GM12878 (cell line): ENCODE data around the gene LMX1B. TPM values are rescaled to one million over a fixed set of nuclear protein-coding genes. Genes with fewer than 3 reads are reported as not detected.

Source experiments
- ATAC-seq: fragments of 200-7000 bp; cut with Tn5 transposase; 3 replicates; pipeline ENCODE4 v1.9.1; 2020; ENCODE audit warnings: mild to moderate bottlenecking, moderate library complexity
- BruUV-seq: library from RNA; stranded (reverse); fragments of 400-500 nt; replicated peaks from 2 replicates; lab custom pipeline; 2021; lab: Mats Ljungman, UMichigan
- CTCF ChIA-PET: fragments of 300-600 bp; sonication (Branson Sonifier 250); formaldehyde crosslinking; extraction: SDS; loops from one replicate; lab custom pipeline; 2021; ENCODE audit warnings: inconsistent platforms; lab: Yijun Ruan, JAX
- POLR2A ChIA-PET: fragments of 350-600 bp; formaldehyde crosslinking; extraction: SDS; loops from one replicate; lab custom pipeline; 2021; ENCODE audit warnings: inconsistent platforms; lab: Charles Lee
- RAD21 ChIA-PET: fragments of 300-600 bp; sonication (Branson Sonifier 250); formaldehyde crosslinking; loops from one replicate; lab custom pipeline; 2023; ENCODE audit warnings: antibody characterized with exemption; ENCODE audit not compliant: unreplicated experiment; lab: Charles Lee
- SMC1A ChIA-PET: fragments of 300-600 bp; sonication (Branson Sonifier 250); formaldehyde crosslinking; loops from one replicate; lab custom pipeline; 2023; ENCODE audit not compliant: unreplicated experiment, uncharacterized antibody; lab: Charles Lee
- DNase-seq: peaks from one replicate; pipeline ENCODE4 v3.0.0-alpha.2; 2011; ENCODE audit warnings: low read depth, low spot score
- FAIRE-seq: peaks from 3 replicates; lab custom pipeline; 2011; peaks lifted over from hg19 to GRCh38; lab: Jason Lieb, UNC
- H2AFZ ChIP-seq: 2 replicates; pipeline ENCODE4 v1.6.0; 2011; ENCODE audit warnings: low read depth, low read length, control low read depth; ENCODE audit not compliant: control insufficient read depth
- H3K27ac ChIP-seq: 2 replicates; pipeline ENCODE4 v1.5.1; 2011; ENCODE audit warnings: control low read depth; ENCODE audit not compliant: control insufficient read depth, insufficient read depth
- H3K27me3 ChIP-seq, 2 experiments: replicated peaks in 1 of 2; 2 replicates each; pipeline versions ENCODE4 v1.6.0 to v1.6.1; 2011; ENCODE audit warnings: low read length in 1 of 2; ENCODE audit not compliant: control insufficient read depth in 2 of 2, insufficient read depth in 2 of 2
- H3K36me3 ChIP-seq, 2 experiments: 2 replicates each; pipeline ENCODE4 v1.5.1; 2011; ENCODE audit warnings: low read length in 1 of 2; ENCODE audit not compliant: control insufficient read depth in 2 of 2, insufficient read depth in 2 of 2
- H3K4me1 ChIP-seq: 2 replicates; pipeline ENCODE4 v1.6.1; 2011; ENCODE audit warnings: mild to moderate bottlenecking, low read length, moderate library complexity, mixed read lengths; ENCODE audit not compliant: control insufficient read depth, insufficient read depth
- H3K4me2 ChIP-seq: 2 replicates; pipeline ENCODE4 v1.6.0; 2011; ENCODE audit warnings: control low read depth; ENCODE audit not compliant: control insufficient read depth, insufficient read depth
- H3K4me3 ChIP-seq: fragments of 200-600 bp; sonication (generic); 2 replicates; pipeline ENCODE4 v1.5.1; 2016
- H3K79me2 ChIP-seq: 2 replicates; pipeline ENCODE4 v1.6.0; 2011; ENCODE audit warnings: low read length; ENCODE audit not compliant: control insufficient read depth, insufficient read depth
- H3K9ac ChIP-seq: 2 replicates; pipeline ENCODE4 v1.8.0; 2011; ENCODE audit warnings: low read length, control low read depth, mixed read lengths; ENCODE audit not compliant: control insufficient read depth, insufficient read depth
- H3K9me3 ChIP-seq: replicated peaks from 3 replicates; pipeline ENCODE4 v1.5.1; 2011; ENCODE audit warnings: mild to moderate bottlenecking, low read length; ENCODE audit not compliant: control insufficient read depth, insufficient read depth
- H4K20me1 ChIP-seq: 2 replicates; pipeline ENCODE4 v1.6.0; 2011; ENCODE audit not compliant: control insufficient read depth, insufficient read depth
- GATAD2B ChIP-seq: fragments of 450-650 bp; conservative IDR thresholded peaks from 2 replicates; pipeline ENCODE4 v1.6.1; 2017; ENCODE audit warnings: low read depth, mild to moderate bottlenecking, moderate library complexity
- MXI1 ChIP-seq: fragments of 150-350 bp; IDR thresholded peaks from 2 replicates; pipeline ENCODE4 v1.6.1; 2011; ENCODE audit warnings: low read depth, mild to moderate bottlenecking, inconsistent platforms, low read length, improper control_type of control experiment
- RAD51 ChIP-seq: fragments of 450-650 bp; IDR thresholded peaks from 2 replicates; pipeline ENCODE4 v1.6.1; 2016; ENCODE audit warnings: moderate library complexity, mild to moderate bottlenecking, inconsistent platforms
- STAT3 ChIP-seq: IDR thresholded peaks from 2 replicates; pipeline ENCODE4 v1.6.1; 2011; ENCODE audit warnings: low read depth, low read length, improper control_type of control experiment
- TCF7 ChIP-seq: IDR thresholded peaks from 2 replicates; pipeline ENCODE4 v1.6.1; 2014; ENCODE audit warnings: antibody characterized with exemption, borderline replicate concordance
- YBX1 ChIP-seq: fragments of 450-650 bp; IDR thresholded peaks from 2 replicates; pipeline ENCODE4 v1.6.1; 2016; ENCODE audit warnings: antibody characterized with exemption
- WGBS: methylation state at CpG from one replicate; pipeline ENCODE4 v1.1.6; 2016; ENCODE audit warnings: low lambda C conversion rate; ENCODE audit not compliant: insufficient replicate concordance, insufficient coverage; ENCODE audit errors: missing lambda C conversion rate; 5-methylcytosine and 5-hydroxymethylcytosine counted together
- in situ Hi-C: fragments of 300-500 bp; cut with MboI; formaldehyde crosslinking; loops from 9 replicates; pipeline ENCODE4 v1.14.3; 2018; ENCODE audit warnings: mixed read lengths
- intact Hi-C: fragments of 100-400 bp; cut with micrococcal nuclease; formaldehyde crosslinking; loops from one replicate; pipeline ENCODE4 v1.14.2; 2022; ENCODE audit not compliant: unreplicated experiment
- polyA plus RNA-seq, 11 experiments: library from polyadenylated mRNA; depleted of rRNA in 4 of 11; unstranded in 6 of 11; stranded (reverse) in 5 of 11; fragments of >200 nt; fragmentation: Nextera tagmentation in 4 of 11; fragmentation: Illumina TruSeq in 1 of 11; extraction: Ambion mirVana in 4 of 11; extraction: Trizol in 1 of 11; gene quantifications; 1 replicate in 1 of 11; 2 replicates in 10 of 11; pipeline versions ENCODE4 v1.2.1 to v1.2.3, GENCODE V29; 2011 to 2016; ENCODE audit warnings: inconsistent platforms in 2 of 11, missing spikeins in 2 of 11, low read depth in 1 of 11
- total RNA-seq, 4 experiments: library from RNA; depleted of rRNA in 3 of 4; stranded (reverse); fragments of >200 nt in 3 of 4; fragmentation: Illumina TruSeq in 1 of 4; extraction: Trizol in 1 of 4; gene quantifications; 2 replicates each; pipeline versions ENCODE4 v1.2.1 to v1.2.3, GENCODE V29; 2013 to 2021
- TF ChIP-seq, protein P1 (sequence below): fragments of 450-650 bp; IDR thresholded peaks from 2 replicates; pipeline ENCODE4 v1.6.1; 2018; ENCODE audit warnings: borderline replicate concordance, mild to moderate bottlenecking; ENCODE audit not compliant: partially characterized antibody
- TF ChIP-seq, protein P2 (sequence below): IDR thresholded peaks from 2 replicates; pipeline ENCODE4 v1.6.1; 2012; ENCODE audit warnings: low read depth, low read length, improper control_type of control experiment
- TF ChIP-seq, protein P3 (sequence below): fragments of 450-650 bp; formaldehyde crosslinking; IDR thresholded peaks from 2 replicates; pipeline ENCODE4 v1.4.0; 2020; ENCODE audit warnings: mild to moderate bottlenecking, moderate library complexity

Gene LMX1B
- total and polyA plus RNA-seq, 10 of the 15 experiments (the other 5 are each of a cell fraction or from before 2014, with no cell fraction given): not detected

DNA sequence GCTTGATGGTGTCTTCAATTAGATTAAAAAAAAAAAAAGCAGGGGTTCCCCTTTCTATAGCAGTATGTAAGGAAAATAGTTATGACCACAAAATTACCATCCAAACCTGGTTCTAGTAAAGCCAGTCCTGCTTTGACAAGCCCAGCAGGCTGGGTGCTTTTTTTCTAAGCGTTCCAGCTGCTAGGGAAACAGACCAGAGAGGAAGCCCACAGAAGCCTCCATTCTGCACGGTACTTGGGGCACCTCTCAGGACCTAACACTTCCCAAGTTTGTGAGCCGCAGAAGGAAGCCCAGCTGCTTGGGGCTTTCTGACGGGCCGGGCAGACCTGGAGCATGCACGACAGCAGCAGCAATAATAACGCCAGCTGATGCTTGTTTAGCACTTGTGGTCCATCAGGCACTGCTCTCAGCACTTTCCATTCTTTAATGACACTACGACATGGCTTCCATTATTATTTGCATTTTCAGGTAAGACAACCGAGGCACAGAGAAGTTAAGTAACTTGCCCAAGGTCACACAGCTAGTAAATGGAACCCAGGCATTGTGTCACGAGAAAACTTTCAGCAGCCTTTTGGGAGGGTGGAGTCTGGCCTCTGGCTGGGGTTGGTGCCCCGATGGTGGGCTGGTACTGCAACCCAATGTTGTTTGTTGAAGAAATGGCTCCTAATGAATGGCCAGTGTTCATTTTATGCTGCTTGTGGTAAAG lies 15.4 kb downstream of the LMX1B start:
- BruUV-seq: no TSS peak
- H3K4me3 ChIP-seq: no peak overlapping the region
- CTCF ChIA-PET: interaction anchor here (1.4 to 2.1 kb wide), 2 partner anchors 71 to 74 kb away, joined by 6 read pairs; no protein-coding TSS in a partner anchor
- peaks cover 18 to 24% of the 10 kb centered on the region in 2 experiments for H3K27me3 ChIP-seq
- in situ Hi-C loops: no loop called here
- no peaks in the 10 kb centered on the region for H4K20me1 ChIP-seq
- TF ChIP-seq YBX1 (no peak), STAT3 (no peak), MXI1 (no peak), TCF7 (no peak), GATAD2B (no peak), RAD51 (no peak)
- TF ChIP-seq, protein P1, sequence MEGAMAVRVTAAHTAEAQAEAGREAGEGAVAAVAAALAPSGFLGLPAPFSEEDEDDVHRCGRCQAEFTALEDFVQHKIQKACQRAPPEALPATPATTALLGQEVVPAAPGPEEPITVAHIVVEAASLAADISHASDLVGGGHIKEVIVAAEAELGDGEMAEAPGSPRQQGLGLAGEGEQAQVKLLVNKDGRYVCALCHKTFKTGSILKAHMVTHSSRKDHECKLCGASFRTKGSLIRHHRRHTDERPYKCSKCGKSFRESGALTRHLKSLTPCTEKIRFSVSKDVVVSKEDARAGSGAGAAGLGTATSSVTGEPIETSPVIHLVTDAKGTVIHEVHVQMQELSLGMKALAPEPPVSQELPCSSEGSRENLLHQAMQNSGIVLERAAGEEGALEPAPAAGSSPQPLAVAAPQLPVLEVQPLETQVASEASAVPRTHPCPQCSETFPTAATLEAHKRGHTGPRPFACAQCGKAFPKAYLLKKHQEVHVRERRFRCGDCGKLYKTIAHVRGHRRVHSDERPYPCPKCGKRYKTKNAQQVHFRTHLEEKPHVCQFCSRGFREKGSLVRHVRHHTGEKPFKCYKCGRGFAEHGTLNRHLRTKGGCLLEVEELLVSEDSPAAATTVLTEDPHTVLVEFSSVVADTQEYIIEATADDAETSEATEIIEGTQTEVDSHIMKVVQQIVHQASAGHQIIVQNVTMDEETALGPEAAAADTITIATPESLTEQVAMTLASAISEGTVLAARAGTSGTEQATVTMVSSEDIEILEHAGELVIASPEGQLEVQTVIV: no peak
- TF ChIP-seq, protein P2, sequence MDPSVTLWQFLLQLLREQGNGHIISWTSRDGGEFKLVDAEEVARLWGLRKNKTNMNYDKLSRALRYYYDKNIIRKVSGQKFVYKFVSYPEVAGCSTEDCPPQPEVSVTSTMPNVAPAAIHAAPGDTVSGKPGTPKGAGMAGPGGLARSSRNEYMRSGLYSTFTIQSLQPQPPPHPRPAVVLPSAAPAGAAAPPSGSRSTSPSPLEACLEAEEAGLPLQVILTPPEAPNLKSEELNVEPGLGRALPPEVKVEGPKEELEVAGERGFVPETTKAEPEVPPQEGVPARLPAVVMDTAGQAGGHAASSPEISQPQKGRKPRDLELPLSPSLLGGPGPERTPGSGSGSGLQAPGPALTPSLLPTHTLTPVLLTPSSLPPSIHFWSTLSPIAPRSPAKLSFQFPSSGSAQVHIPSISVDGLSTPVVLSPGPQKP: no peak
- TF ChIP-seq, protein P3, sequence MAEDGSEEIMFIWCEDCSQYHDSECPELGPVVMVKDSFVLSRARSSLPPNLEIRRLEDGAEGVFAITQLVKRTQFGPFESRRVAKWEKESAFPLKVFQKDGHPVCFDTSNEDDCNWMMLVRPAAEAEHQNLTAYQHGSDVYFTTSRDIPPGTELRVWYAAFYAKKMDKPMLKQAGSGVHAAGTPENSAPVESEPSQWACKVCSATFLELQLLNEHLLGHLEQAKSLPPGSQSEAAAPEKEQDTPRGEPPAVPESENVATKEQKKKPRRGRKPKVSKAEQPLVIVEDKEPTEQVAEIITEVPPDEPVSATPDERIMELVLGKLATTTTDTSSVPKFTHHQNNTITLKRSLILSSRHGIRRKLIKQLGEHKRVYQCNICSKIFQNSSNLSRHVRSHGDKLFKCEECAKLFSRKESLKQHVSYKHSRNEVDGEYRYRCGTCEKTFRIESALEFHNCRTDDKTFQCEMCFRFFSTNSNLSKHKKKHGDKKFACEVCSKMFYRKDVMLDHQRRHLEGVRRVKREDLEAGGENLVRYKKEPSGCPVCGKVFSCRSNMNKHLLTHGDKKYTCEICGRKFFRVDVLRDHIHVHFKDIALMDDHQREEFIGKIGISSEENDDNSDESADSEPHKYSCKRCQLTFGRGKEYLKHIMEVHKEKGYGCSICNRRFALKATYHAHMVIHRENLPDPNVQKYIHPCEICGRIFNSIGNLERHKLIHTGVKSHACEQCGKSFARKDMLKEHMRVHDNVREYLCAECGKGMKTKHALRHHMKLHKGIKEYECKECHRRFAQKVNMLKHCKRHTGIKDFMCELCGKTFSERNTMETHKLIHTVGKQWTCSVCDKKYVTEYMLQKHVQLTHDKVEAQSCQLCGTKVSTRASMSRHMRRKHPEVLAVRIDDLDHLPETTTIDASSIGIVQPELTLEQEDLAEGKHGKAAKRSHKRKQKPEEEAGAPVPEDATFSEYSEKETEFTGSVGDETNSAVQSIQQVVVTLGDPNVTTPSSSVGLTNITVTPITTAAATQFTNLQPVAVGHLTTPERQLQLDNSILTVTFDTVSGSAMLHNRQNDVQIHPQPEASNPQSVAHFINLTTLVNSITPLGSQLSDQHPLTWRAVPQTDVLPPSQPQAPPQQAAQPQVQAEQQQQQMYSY (CRISPR knock-in tag): no peak
- H3K4me2 ChIP-seq: no peak overlapping the region
- no peak overlapping the region for H3K27ac ChIP-seq
- POLR2A ChIA-PET: interaction anchor here (0.7 kb wide), 1 partner anchor 1091 kb away, joined by 3 read pairs; no protein-coding TSS in a partner anchor
- H2AFZ ChIP-seq: no peak overlapping the region
- FAIRE-seq (no peak), ATAC-seq (no peak), DNase-seq (no peak)
- no peaks in the 10 kb centered on the region for H3K4me1 ChIP-seq
- 2% methylated on average over 11 of the region's 11 CpGs for WGBS
- no peaks in the 10 kb centered on the region for H3K9me3 ChIP-seq
- no peaks in the 10 kb centered on the region for H3K79me2 ChIP-seq
- RAD21 ChIA-PET: no interaction called here
- no peak overlapping the region for H3K9ac ChIP-seq
- intact Hi-C loops: no loop called here
- SMC1A ChIA-PET: interaction anchor here (1.1 kb wide), 1 partner anchor 50 kb away, joined by 4 read pairs; no protein-coding TSS in a partner anchor
- no peaks in the 10 kb centered on the region for H3K36me3 ChIP-seq
